CD4-positive, alpha-beta memory T cell (primary cell): ENCODE data around the gene LMO3. TPM values are rescaled to one million over a fixed set of nuclear protein-coding genes. Genes with fewer than 3 reads are reported as not detected.

Experiments used
- CTCF ChIA-PET: fragments of 350-600 bp; sonication (Branson Sonifier 250); formaldehyde crosslinking; loops from one replicate; lab custom pipeline; 2021; ENCODE audit warnings: inconsistent platforms; ENCODE audit not compliant: partially characterized antibody; lab: Charles Lee
- POLR2A ChIA-PET: fragments of 350-600 bp; sonication (Branson Sonifier 250); formaldehyde crosslinking; loops from one replicate; lab custom pipeline; 2021; ENCODE audit not compliant: partially characterized antibody; lab: Charles Lee
- DNase-seq, 5 donors: peaks; one replicate each; pipeline versions ENCODE4 v3.0.0 to v3.0.0-alpha.2; 2020 to 2022; ENCODE audit warnings: mixed read lengths in 1 of 5
- H3K27ac ChIP-seq: one replicate; pipeline ENCODE4 v1.7.0; 2013; ENCODE audit warnings: low read depth, low read length
- H3K27me3 ChIP-seq: 2 replicates; pipeline ENCODE4 v1.7.0; 2013; ENCODE audit warnings: mild to moderate bottlenecking, low read length, moderate library complexity; ENCODE audit not compliant: insufficient read depth
- H3K36me3 ChIP-seq: 2 replicates; pipeline ENCODE4 v1.7.0; 2013; ENCODE audit warnings: mild to moderate bottlenecking, low read length, moderate library complexity; ENCODE audit not compliant: insufficient read depth
- H3K4me1 ChIP-seq: 2 replicates; pipeline ENCODE4 v1.7.0; 2013; ENCODE audit warnings: mild to moderate bottlenecking, low read length, moderate library complexity; ENCODE audit not compliant: insufficient read depth
- H3K4me3 ChIP-seq, 2 donors: one replicate each; pipeline ENCODE4 v1.7.0; 2013; ENCODE audit warnings: low read length in 2 of 2, mild to moderate bottlenecking in 1 of 2
- H3K9me3 ChIP-seq, 2 donors: one replicate each; pipeline ENCODE4 v1.7.0; 2013; ENCODE audit warnings: low read length in 2 of 2, control low read depth in 1 of 2; ENCODE audit not compliant: control insufficient read depth in 1 of 2
- H3K27ac Mint-ChIP-seq, 7 donors: one replicate each; pipeline ENCODE4 v1.8.0; 2020 to 2021; ENCODE audit warnings: mixed read lengths in 7 of 7, mild to moderate bottlenecking in 6 of 7, inconsistent platforms in 3 of 7, moderate library complexity in 3 of 7
- H3K27me3 Mint-ChIP-seq, 2 donors: one replicate each; pipeline ENCODE4 v1.8.0; 2020 to 2021; ENCODE audit warnings: mixed read lengths in 2 of 2
- H3K36me3 Mint-ChIP-seq, 2 donors: one replicate each; pipeline ENCODE4 v1.8.0; 2020 to 2021; ENCODE audit warnings: mixed read lengths in 2 of 2, inconsistent platforms in 1 of 2, mild to moderate bottlenecking in 1 of 2
- H3K4me1 Mint-ChIP-seq, 4 donors: one replicate each; pipeline ENCODE4 v1.8.0; 2020 to 2021; ENCODE audit warnings: mixed read lengths in 4 of 4, mild to moderate bottlenecking in 1 of 4
- H3K4me3 Mint-ChIP-seq, 8 donors: one replicate each; pipeline ENCODE4 v1.8.0; 2020 to 2021; ENCODE audit warnings: mixed read lengths in 8 of 8, mild to moderate bottlenecking in 7 of 8, moderate library complexity in 6 of 8, inconsistent platforms in 3 of 8
- H3K9me3 Mint-ChIP-seq, 8 donors: one replicate each; pipeline ENCODE4 v1.8.0; 2020 to 2021; ENCODE audit warnings: mixed read lengths in 8 of 8, mild to moderate bottlenecking in 5 of 8, inconsistent platforms in 3 of 8, moderate library complexity in 1 of 8
- intact Hi-C: fragments of 100-400 bp; cut with micrococcal nuclease; formaldehyde crosslinking; loops from one replicate; pipeline ENCODE4 v1.15.1; 2023
- polyA plus RNA-seq, 2 donors: library from polyadenylated mRNA; unstranded; fragments of 300-500 nt; fragmentation: Illumina TruSeq; gene quantifications; one replicate each; pipeline ENCODE4 v1.2.3, GENCODE V29; 2021
- total RNA-seq, 2 experiments: library from RNA; stranded (reverse); gene quantifications; one replicate each; pipeline ENCODE4 v1.2.3, GENCODE V29; 2021

The LMO3 gene
- total and polyA plus RNA-seq, 4 experiments from 2014 or later, result not detected

- Mint-ChIP-seq H3K4me3 (no peak overlapping the region), H3K36me3 (no peaks in the 10 kb centered on the region), H3K27ac (no peak overlapping the region), H3K4me1 (no peaks in the 10 kb centered on the region), H3K27me3 (peaks cover 0 to 5% of the 10 kb centered on the region in 2 donors), H3K9me3 (peaks cover 2 to 16% (median 5%) of the 10 kb centered on the region in 8 donors)
- ChIA-PET POLR2A (no interaction called here), CTCF (no interaction called here)
- no peak overlapping the region for H3K4me3 ChIP-seq
- no peaks in the 10 kb centered on the region for H3K9me3 ChIP-seq
- no peak for DNase-seq
- H3K4me1 ChIP-seq, result no peaks in the 10 kb centered on the region
- no peak overlapping the region for H3K27ac ChIP-seq
- H3K27me3 ChIP-seq, result no peaks in the 10 kb centered on the region
- H3K36me3 ChIP-seq, result no peaks in the 10 kb centered on the region
- intact Hi-C loops, result no loop called here
Observed at GRCh38 chr12:16612647-16613046, 6.7 kb upstream of the LMO3 start.

DNA sequence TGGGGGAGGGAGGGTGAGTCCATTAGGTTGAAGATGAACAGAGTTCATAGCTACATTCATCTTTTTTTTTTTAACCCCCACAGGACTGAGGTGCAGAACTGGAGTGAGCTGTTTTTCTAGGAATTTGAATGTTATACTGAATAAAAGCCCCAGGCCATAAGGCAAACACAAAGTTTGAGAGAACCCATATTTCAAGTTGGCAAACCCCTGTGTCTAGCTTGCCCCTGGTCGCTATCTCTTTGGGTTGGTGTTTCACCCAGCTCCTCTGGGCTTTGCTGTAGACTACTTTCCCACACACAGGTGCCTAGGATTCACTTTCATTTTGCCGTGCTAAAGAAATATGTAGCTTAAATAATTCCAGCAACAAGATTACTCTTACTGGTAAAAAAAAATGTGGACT is 5.2 kb upstream of the LMO3 start:
- CTCF ChIA-PET, result no interaction called here
- Histone ChIP-seq H3K27ac (no peak overlapping the region), H3K27me3 (no peaks in the 10 kb centered on the region), H3K4me3 (no peak overlapping the region), H3K9me3 (no peaks in the 10 kb centered on the region), H3K36me3 (no peaks in the 10 kb centered on the region), H3K4me1 (no peaks in the 10 kb centered on the region)
- H3K27ac Mint-ChIP-seq, result no peak overlapping the region
- H3K4me3 Mint-ChIP-seq, result no peak overlapping the region
- DNase-seq, result no peak
- no peaks in the 10 kb centered on the region for H3K4me1 Mint-ChIP-seq
- POLR2A ChIA-PET, result no interaction called here
- peaks cover 0 to 22% (median 6%) of the 10 kb centered on the region in 8 donors for H3K9me3 Mint-ChIP-seq
- no peaks in the 10 kb centered on the region for H3K36me3 Mint-ChIP-seq
- H3K27me3 Mint-ChIP-seq, result peaks cover 4 to 12% of the 10 kb centered on the region in 2 donors
- intact Hi-C loops, result no loop called here

DNA sequence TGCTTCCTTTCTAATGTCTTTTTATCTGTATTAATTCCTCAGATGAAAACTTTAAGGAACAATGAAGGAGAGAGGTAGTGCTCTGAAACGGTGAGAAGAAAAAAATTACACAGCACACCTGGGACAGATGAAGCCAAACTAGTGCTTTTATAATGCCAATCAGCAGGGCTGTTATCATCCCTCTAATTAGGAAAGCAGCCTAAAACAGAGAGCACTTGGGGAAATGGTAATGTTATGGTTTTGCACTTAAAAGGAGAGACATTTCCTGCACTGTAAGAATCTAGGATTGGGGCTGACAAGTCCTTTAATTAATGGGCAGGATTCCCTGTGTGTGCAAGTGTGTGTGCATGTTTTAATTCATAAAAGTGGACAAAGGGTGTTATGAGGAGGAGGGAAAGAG is 4.8 kb upstream of the LMO3 start:
- Mint-ChIP-seq H3K4me1 (peaks cover 0 to 2% (median 0%) of the 10 kb centered on the region in 4 donors), H3K9me3 (peaks cover 0 to 23% (median 6%) of the 10 kb centered on the region in 8 donors), H3K27ac (no peak overlapping the region), H3K27me3 (peaks cover 4 to 15% of the 10 kb centered on the region in 2 donors), H3K36me3 (no peaks in the 10 kb centered on the region), H3K4me3 (no peak overlapping the region)
- Histone ChIP-seq H3K27ac (no peak overlapping the region), H3K4me1 (no peaks in the 10 kb centered on the region), H3K27me3 (no peaks in the 10 kb centered on the region), H3K9me3 (no peaks in the 10 kb centered on the region), H3K36me3 (no peaks in the 10 kb centered on the region), H3K4me3 (no peak overlapping the region)
- intact Hi-C loops, result no loop called here
- POLR2A ChIA-PET, result no interaction called here
- DNase-seq, result no peak
- CTCF ChIA-PET, result no interaction called here

DNA sequence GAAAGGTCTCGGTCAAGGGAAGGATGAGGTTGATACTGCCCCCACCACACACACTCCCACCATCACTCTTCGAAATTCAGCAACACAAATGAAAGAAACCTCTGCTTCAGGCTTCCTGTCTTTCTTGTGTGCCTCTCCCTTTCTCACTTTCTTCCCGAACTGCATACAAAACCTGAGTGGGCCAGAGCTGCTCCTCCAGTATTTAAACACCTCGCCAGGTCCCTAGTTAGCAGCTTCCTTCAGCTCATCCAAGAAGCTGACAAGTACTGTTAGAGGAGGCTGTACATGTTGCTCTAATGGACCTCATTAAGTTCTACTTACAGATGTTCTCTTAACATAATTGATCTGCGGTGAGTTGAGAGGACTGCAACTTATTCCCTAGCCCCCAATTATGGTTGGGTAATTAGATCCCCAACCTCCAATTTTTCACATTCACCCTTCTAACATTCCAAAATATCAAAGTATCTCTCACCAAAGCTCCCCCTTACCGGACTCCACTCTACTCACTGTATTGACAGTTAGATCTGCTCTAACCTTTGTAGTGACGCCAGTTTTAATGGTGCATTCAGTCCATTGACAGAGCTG is 4.1 kb upstream of the LMO3 start:
- ChIA-PET POLR2A (no interaction called here), CTCF (no interaction called here)
- Histone ChIP-seq H3K27me3 (no peaks in the 10 kb centered on the region), H3K4me1 (no peaks in the 10 kb centered on the region), H3K4me3 (no peak overlapping the region), H3K36me3 (no peaks in the 10 kb centered on the region), H3K27ac (no peak overlapping the region), H3K9me3 (no peaks in the 10 kb centered on the region)
- Mint-ChIP-seq H3K36me3 (no peaks in the 10 kb centered on the region), H3K27me3 (peaks cover 7 to 17% of the 10 kb centered on the region in 2 donors), H3K27ac (no peak overlapping the region), H3K4me3 (peak overlapping the region in 1 of 8 donors; percentile 53), H3K9me3 (peaks cover 0 to 24% (median 6%) of the 10 kb centered on the region in 8 donors), H3K4me1 (peaks cover 0 to 3% (median 0%) of the 10 kb centered on the region in 4 donors)
- no peak for DNase-seq
- intact Hi-C loops, result no loop called here

DNA sequence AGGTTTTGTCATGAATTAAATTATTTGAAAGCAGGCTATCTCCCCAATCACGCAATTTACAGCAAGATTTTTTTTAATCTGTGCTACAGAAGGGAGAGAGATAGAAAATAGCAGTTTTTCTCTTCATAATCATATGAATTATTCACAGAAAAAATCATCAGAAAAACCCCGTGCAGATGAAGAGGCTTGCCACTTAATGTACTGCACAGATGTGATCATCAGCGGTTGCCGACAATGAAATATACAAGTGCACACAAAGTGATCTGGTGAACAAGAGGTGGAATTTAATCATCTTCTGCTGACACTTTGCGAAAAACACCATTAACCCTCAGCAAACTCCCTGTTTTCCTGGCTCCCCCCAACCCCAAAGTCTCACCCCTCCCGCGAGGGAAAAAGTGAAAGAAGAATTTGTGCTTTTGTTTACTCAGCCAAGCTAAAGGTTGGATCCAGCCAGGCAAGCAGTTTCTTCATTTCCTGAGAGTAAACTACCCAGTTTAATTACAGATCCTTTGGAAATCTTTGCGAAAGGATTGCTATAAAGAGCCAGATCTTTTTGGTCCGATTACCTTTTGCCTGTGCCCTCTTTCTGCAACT is 3.1 kb upstream of the LMO3 start:
- no peak overlapping the region for H3K27ac Mint-ChIP-seq
- Histone ChIP-seq H3K36me3 (no peaks in the 10 kb centered on the region), H3K27ac (no peak overlapping the region), H3K27me3 (no peaks in the 10 kb centered on the region), H3K4me3 (no peak overlapping the region), H3K4me1 (no peaks in the 10 kb centered on the region), H3K9me3 (no peaks in the 10 kb centered on the region)
- no peak for DNase-seq
- ChIA-PET CTCF (interaction anchor here (1.1 kb wide), 1 partner anchor 9 kb away, joined by 3 read pairs; no protein-coding TSS in a partner anchor), POLR2A (no interaction called here)
- intact Hi-C loops, result no loop called here
- peaks cover 0 to 3% (median 0%) of the 10 kb centered on the region in 4 donors for H3K4me1 Mint-ChIP-seq
- no peak overlapping the region for H3K4me3 Mint-ChIP-seq
- H3K27me3 Mint-ChIP-seq, result peaks cover 7 to 19% of the 10 kb centered on the region in 2 donors
- peaks cover 0 to 31% (median 6%) of the 10 kb centered on the region in 8 donors for H3K9me3 Mint-ChIP-seq
- H3K36me3 Mint-ChIP-seq, result no peaks in the 10 kb centered on the region

- intact Hi-C loops, result no loop called here
- Mint-ChIP-seq H3K27ac (no peak overlapping the region), H3K4me1 (peaks cover 0 to 3% (median 0%) of the 10 kb centered on the region in 4 donors), H3K9me3 (peaks cover 0 to 36% (median 7%) of the 10 kb centered on the region in 8 donors), H3K36me3 (no peaks in the 10 kb centered on the region), H3K27me3 (peaks cover 7 to 19% of the 10 kb centered on the region in 2 donors), H3K4me3 (no peak overlapping the region)
- POLR2A ChIA-PET, result no interaction called here
- DNase-seq, result no peak
- H3K4me1 ChIP-seq, result no peaks in the 10 kb centered on the region
- CTCF ChIA-PET, result interaction anchor here (0.8 kb wide), 1 partner anchor 12 kb away, joined by 3 read pairs; no protein-coding TSS in a partner anchor
- no peaks in the 10 kb centered on the region for H3K36me3 ChIP-seq
- no peak overlapping the region for H3K27ac ChIP-seq
- no peaks in the 10 kb centered on the region for H3K27me3 ChIP-seq
- H3K4me3 ChIP-seq, result no peak overlapping the region
- no peaks in the 10 kb centered on the region for H3K9me3 ChIP-seq
Observed at GRCh38 chr12:16607906-16608775, 2.2 kb upstream of the LMO3 start.

GRCh38 chr12:16606991-16607390 is 1.0 kb upstream of the LMO3 start:
- ChIA-PET CTCF (interaction anchor here (0.8 kb wide), 1 partner anchor 11 kb away, joined by 3 read pairs; no protein-coding TSS in a partner anchor), POLR2A (no interaction called here)
- intact Hi-C loops, result no loop called here
- H3K4me3 Mint-ChIP-seq, result no peak overlapping the region
- H3K36me3 Mint-ChIP-seq, result no peaks in the 10 kb centered on the region
- no peak for DNase-seq
- H3K4me1 Mint-ChIP-seq, result peaks cover 0 to 3% (median 0%) of the 10 kb centered on the region in 4 donors
- no peaks in the 10 kb centered on the region for H3K36me3 ChIP-seq
- no peaks in the 10 kb centered on the region for H3K9me3 ChIP-seq
- H3K9me3 Mint-ChIP-seq, result peaks cover 0 to 36% (median 7%) of the 10 kb centered on the region in 8 donors
- no peaks in the 10 kb centered on the region for H3K4me1 ChIP-seq
- no peak overlapping the region for H3K27ac ChIP-seq
- H3K27me3 ChIP-seq, result no peaks in the 10 kb centered on the region
- no peak overlapping the region for H3K4me3 ChIP-seq
- peaks cover 7 to 19% of the 10 kb centered on the region in 2 donors for H3K27me3 Mint-ChIP-seq
- no peak overlapping the region for H3K27ac Mint-ChIP-seq
